ENCODE measurements around the gene ACTR5.

Gene ACTR5

GRCh38 chr20:38715646-38716045, 32.6 kb upstream of the ACTR5 start:
- TF ChIP-seq ZNF623 (tag by site-specific recombination; IDR thresholded peaks at IDR 0.05): no peak
- TF ChIP-seq ZNF645 (tag by site-specific recombination; IDR thresholded peaks at IDR 0.05): no peak
- no peak for TF ChIP-seq ZSCAN5A (tag by site-specific recombination; IDR thresholded peaks at IDR 0.05)
- no peak for TF ChIP-seq GLI4 (tag by site-specific recombination; IDR thresholded peaks at IDR 0.05)
- no peak for TF ChIP-seq ZNF596 (tag by site-specific recombination; IDR thresholded peaks at IDR 0.05)
- TF ChIP-seq BCL11B (tag by site-specific recombination; IDR thresholded peaks at IDR 0.05; ENCODE audit: low read depth): no peak
- no peak for TF ChIP-seq ZBTB49 (tag by site-specific recombination; IDR thresholded peaks at IDR 0.05; ENCODE audit: low read depth)
- Histone ChIP-seq H3K4me1 (ENCODE audit: control insufficient read depth, insufficient read depth, low read length) (no peaks in the 10 kb centered on the region), H3K36me3 (ENCODE audit: control insufficient read depth in 2 of 2, insufficient read depth in 1 of 2, low read length in 2 of 2) (no peaks in the 10 kb centered on the region), H3K4me3 (ENCODE audit: low read depth, low read length) (no peak overlapping the region), H3K27ac (ENCODE audit: extremely low read depth, low read depth, low read length) (no peak overlapping the region), H3K9me3 (ENCODE audit: control insufficient read depth, insufficient read depth, low read depth, low read length) (no peaks in the 10 kb centered on the region)
- CTCF ChIA-PET: interaction anchor here (0.6 kb wide), 1 partner anchor 270 kb away, joined by 3 read pairs; no protein-coding TSS in a partner anchor
- POLR2A ChIA-PET: no interaction called here

- Histone ChIP-seq H3K27ac (ENCODE audit: extremely low read depth, low read depth, low read length) (no peak overlapping the region), H3K4me3 (ENCODE audit: low read depth, low read length) (no peak overlapping the region), H3K36me3 (ENCODE audit: control insufficient read depth in 2 of 2, insufficient read depth in 1 of 2, low read length in 2 of 2) (no peaks in the 10 kb centered on the region), H3K9me3 (ENCODE audit: control insufficient read depth, insufficient read depth, low read depth, low read length) (no peaks in the 10 kb centered on the region), H3K4me1 (ENCODE audit: control insufficient read depth, insufficient read depth, low read length) (0 out of 2 replicates have a peak, but pooled peaks cover 3% of the 10 kb centered on the region)
- no peak for TF ChIP-seq ZNF292 (tag by site-specific recombination; IDR thresholded peaks at IDR 0.05; ENCODE audit: borderline replicate concordance, low read depth)
- TF ChIP-seq ZNF132 (tag by site-specific recombination; IDR thresholded peaks at IDR 0.05; ENCODE audit: borderline replicate concordance): no peak
- TF ChIP-seq SP3 (tag by site-specific recombination; IDR thresholded peaks at IDR 0.05): peak; percentile 27; the same call in 1 of the 2 replicates
- 0 out of 2 replicates have a peak, but pooled peaks have one; percentile 21 for TF ChIP-seq SP2 (tag by site-specific recombination; IDR thresholded peaks at IDR 0.05)
- TF ChIP-seq ZNF324 (tag by site-specific recombination; IDR thresholded peaks at IDR 0.05): no peak
- POLR2A ChIA-PET: no interaction called here
- CTCF ChIA-PET: interaction anchor here (0.6 to 0.7 kb wide), 2 partner anchors 75 to 140 kb away, joined by 3 read pairs; no protein-coding TSS in a partner anchor
Measured at GRCh38 chr20:38722683-38723016, 25.6 kb upstream of the ACTR5 start.

- H3K27ac ChIP-seq (ENCODE audit: extremely low read depth, low read depth, low read length): no peak overlapping the region
- ChIA-PET CTCF (interaction anchor here (0.7 to 1.4 kb wide), 3 partner anchors 20 to 75 kb away, joined by 3 to 4 read pairs (median 3); no protein-coding TSS in a partner anchor), POLR2A (no interaction called here)
- no peaks in the 10 kb centered on the region for H3K9me3 ChIP-seq (ENCODE audit: control insufficient read depth, insufficient read depth, low read depth, low read length)
- no peak overlapping the region for H3K4me3 ChIP-seq (ENCODE audit: low read depth, low read length)
- no peaks in the 10 kb centered on the region for H3K36me3 ChIP-seq (ENCODE audit: control insufficient read depth in 2 of 2, insufficient read depth in 1 of 2, low read length in 2 of 2)
- H3K4me1 ChIP-seq (ENCODE audit: control insufficient read depth, insufficient read depth, low read length): 0 out of 2 replicates have a peak, but pooled peaks cover 3% of the 10 kb centered on the region
- TF ChIP-seq FEZF1 (tag by site-specific recombination; IDR thresholded peaks at IDR 0.05) (no peak), ZNF341 (tag by site-specific recombination; IDR thresholded peaks at IDR 0.05; ENCODE audit: low read depth) (no peak), TRIM28 (IDR thresholded peaks at IDR 0.05; ENCODE audit: borderline replicate concordance, low read length) (no peak), ZNF391 (tag by site-specific recombination; IDR thresholded peaks at IDR 0.05; ENCODE audit: borderline replicate concordance, low read depth) (no peak), ZNF146 (tag by site-specific recombination; IDR thresholded peaks at IDR 0.05) (no peak), ZNF37A (tag by site-specific recombination; IDR thresholded peaks at IDR 0.05) (no peak), ZNF362 (tag by site-specific recombination; IDR thresholded peaks at IDR 0.05) (no peak), ZSCAN18 (tag by site-specific recombination; IDR thresholded peaks at IDR 0.05) (no peak), ZNF292 (tag by site-specific recombination; IDR thresholded peaks at IDR 0.05; ENCODE audit: borderline replicate concordance, low read depth) (no peak), WT1 (tag by site-specific recombination; IDR thresholded peaks at IDR 0.05) (no peak), HOXA7 (CRISPR knock-in tag; IDR thresholded peaks at IDR 0.05; ENCODE audit: borderline replicate concordance) (no peak), ZNF121 (tag by site-specific recombination; IDR thresholded peaks at IDR 0.05) (no peak)
Measured at GRCh38 chr20:38723017-38723847, 25.0 kb upstream of the ACTR5 start.

Data from HEK293 (cell line).